Vagina (tissue), 2 donors: Measurements from ENCODE around the gene FRMD1.

Experiments
- CTCF ChIP-seq, 3 experiments: fragments of 450-650 bp in 2 of 3; fragments of 200-600 bp in 1 of 3; sonication (generic) in 1 of 3; IDR thresholded peaks; one replicate each; pipeline ENCODE4 v1.5.1; 2017 to 2019; ENCODE audit warnings: antibody characterized with exemption in 3 of 3, mild to moderate bottlenecking in 2 of 3, moderate library complexity in 2 of 3
- POLR2A ChIP-seq, 2 donors: fragments of 450-650 bp; IDR thresholded peaks; one replicate each; pipeline ENCODE4 v1.6.1; 2017; ENCODE audit warnings: antibody characterized with exemption in 2 of 2, mild to moderate bottlenecking in 2 of 2, moderate library complexity in 2 of 2

- TF ChIP-seq CTCF (IDR thresholded peaks at IDR 0.05): no peak
- TF ChIP-seq POLR2A (IDR thresholded peaks at IDR 0.05): no peak
Measured at GRCh38 chr6:168090706-168091105, 11.7 kb upstream of the FRMD1 start.
